Astrocyte (in vitro differentiated cells and primary cell): Measurements from ENCODE around the gene AFF3.

Experiments
- CTCF ChIP-seq: IDR thresholded peaks from 2 replicates; pipeline ENCODE4 v1.5.1; 2011; ENCODE audit warnings: low read depth, mild to moderate bottlenecking, inconsistent platforms, low read length, moderate library complexity; ENCODE audit not compliant: insufficient read depth
- EZH2 ChIP-seq: IDR thresholded peaks from 2 replicates; pipeline ENCODE4 v1.6.1; 2012; ENCODE audit warnings: mild to moderate bottlenecking, low read length, inconsistent platforms; ENCODE audit not compliant: insufficient read depth

- no peak for TF ChIP-seq EZH2
- TF ChIP-seq CTCF: no peak
These were observed 279.8 kb downstream of the AFF3 start for GRCh38 chr2:99862566-99862965.
